ENCODE results near the gene DAGLB.

Gene DAGLB

DNA sequence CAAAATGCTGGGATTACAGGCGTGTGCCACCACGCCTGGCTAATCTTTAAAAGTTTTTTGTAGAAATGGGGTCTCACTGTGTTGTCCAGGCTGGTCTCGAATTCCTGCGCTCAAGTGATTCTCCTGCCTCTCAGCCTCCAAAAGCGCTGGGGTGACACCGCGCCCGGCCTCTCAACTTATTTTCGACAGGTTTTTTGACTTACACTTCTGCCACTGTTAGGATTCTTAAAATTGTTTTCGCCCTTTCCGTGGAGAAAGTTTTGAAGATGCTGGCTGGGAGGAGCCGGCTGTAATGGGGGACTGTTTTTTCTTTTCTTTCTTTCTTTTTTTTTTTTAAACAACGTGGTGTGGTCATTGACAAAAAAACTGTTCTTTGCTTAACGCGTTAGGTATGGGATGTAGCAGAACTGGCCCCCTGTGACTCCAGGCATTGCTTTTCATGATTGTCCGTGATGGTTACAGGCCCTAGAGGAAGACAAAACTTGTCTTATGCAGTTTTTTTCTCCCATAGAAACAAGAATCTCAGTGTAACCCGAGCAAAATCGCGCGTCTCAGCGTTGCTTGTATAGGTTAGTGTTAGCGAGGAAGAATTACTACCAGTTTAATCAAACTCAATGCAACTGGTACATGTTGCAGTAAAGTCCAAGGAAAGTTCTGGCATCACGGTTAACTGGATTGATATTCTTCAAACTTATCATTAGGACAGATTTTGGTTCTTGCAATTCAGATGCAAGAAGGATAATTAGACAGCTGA, 72.2 kb downstream of the DAGLB start:
- DNase-seq (ENCODE audit: low spot score): no peak
- TF ChIP-seq, protein P1, sequence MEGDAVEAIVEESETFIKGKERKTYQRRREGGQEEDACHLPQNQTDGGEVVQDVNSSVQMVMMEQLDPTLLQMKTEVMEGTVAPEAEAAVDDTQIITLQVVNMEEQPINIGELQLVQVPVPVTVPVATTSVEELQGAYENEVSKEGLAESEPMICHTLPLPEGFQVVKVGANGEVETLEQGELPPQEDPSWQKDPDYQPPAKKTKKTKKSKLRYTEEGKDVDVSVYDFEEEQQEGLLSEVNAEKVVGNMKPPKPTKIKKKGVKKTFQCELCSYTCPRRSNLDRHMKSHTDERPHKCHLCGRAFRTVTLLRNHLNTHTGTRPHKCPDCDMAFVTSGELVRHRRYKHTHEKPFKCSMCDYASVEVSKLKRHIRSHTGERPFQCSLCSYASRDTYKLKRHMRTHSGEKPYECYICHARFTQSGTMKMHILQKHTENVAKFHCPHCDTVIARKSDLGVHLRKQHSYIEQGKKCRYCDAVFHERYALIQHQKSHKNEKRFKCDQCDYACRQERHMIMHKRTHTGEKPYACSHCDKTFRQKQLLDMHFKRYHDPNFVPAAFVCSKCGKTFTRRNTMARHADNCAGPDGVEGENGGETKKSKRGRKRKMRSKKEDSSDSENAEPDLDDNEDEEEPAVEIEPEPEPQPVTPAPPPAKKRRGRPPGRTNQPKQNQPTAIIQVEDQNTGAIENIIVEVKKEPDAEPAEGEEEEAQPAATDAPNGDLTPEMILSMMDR (IDR thresholded peaks at IDR 0.05; ENCODE audit: extremely low read depth, insufficient read depth, missing control alignments): no peak
- in situ Hi-C loops (cut with MboI; ENCODE audit: low pct_unique_long_range_greater_than_20kb, low sequenced_read_pairs, unreplicated experiment): no loop called here

DNA sequence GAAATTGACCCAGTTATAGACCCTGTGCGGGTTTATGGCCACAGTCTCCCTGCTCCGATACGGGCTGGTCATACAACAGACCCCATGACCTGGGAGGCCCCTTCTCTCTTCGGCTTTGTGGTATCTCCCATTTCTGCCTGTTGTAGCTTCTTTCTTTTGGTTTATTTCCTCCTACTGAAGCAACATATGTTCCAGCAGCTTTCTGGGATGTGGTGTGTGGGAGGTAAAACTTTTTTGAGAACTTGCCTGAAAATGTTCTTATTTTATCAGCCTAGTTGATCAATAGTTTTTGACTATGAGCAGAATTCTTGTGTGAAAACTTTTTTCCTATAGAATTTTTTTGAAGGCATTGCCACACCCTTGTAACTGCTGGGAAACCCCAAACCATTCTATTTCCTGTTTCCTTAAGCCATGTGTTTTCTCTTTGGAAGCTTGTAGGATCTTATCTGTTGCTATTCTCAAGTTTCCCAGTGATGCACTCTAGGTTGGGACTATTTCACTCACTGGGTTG, 80.0 kb downstream of the DAGLB start:
- in situ Hi-C loops (cut with MboI; ENCODE audit: low pct_unique_long_range_greater_than_20kb, low sequenced_read_pairs, unreplicated experiment): no loop called here
- TF ChIP-seq, protein P1 (IDR thresholded peaks at IDR 0.05; ENCODE audit: extremely low read depth, insufficient read depth, missing control alignments): no peak
- no peak for DNase-seq (ENCODE audit: low spot score)

DNA sequence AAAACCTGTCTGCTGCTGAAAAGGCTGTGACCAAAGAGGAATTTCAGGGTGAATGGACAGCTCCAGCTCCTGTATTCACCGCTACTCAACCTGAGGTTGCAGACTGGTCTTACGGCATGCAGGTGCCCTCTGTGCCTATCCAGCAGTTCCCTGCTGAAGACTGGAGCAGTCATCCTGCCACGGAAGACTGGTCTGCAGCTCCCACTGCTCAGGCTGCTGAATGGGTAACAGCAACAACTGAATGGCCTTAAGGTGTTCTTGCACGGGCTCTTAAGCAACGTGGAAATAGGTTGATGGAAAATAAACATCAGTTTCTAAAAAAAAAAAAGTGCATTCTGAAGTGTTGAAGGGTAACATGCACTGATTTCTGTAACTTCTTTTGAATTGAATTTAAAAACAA, 82.3 kb downstream of the DAGLB start:
- TF ChIP-seq, protein P1 (IDR thresholded peaks at IDR 0.05; ENCODE audit: extremely low read depth, insufficient read depth, missing control alignments): no peak
- no peak for DNase-seq (ENCODE audit: low spot score)
- in situ Hi-C loops (cut with MboI; ENCODE audit: low pct_unique_long_range_greater_than_20kb, low sequenced_read_pairs, unreplicated experiment): no loop called here

DNA sequence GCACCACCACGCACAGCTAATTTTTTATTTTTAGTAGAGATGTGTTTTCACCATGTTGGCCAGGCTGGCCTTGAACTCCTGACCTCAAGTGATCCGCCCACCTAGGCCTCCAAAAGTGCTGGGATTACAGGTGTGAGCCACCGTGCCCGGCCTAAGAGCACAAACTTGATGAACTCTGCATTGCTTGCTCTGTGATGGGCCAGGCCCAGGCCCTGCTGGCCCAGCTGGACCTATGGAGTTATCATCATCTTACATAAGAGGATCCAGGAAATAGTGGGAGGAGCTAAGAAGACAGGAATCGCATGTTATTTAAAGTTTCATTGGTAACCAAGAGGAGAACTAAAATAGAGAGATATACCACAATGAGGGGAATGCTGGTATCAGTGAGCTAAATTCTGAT, 86.9 kb downstream of the DAGLB start:
- no peak for DNase-seq (ENCODE audit: low spot score)
- in situ Hi-C loops (cut with MboI; ENCODE audit: low pct_unique_long_range_greater_than_20kb, low sequenced_read_pairs, unreplicated experiment): no loop called here
- TF ChIP-seq, protein P1 (IDR thresholded peaks at IDR 0.05; ENCODE audit: extremely low read depth, insufficient read depth, missing control alignments): no peak

DNA sequence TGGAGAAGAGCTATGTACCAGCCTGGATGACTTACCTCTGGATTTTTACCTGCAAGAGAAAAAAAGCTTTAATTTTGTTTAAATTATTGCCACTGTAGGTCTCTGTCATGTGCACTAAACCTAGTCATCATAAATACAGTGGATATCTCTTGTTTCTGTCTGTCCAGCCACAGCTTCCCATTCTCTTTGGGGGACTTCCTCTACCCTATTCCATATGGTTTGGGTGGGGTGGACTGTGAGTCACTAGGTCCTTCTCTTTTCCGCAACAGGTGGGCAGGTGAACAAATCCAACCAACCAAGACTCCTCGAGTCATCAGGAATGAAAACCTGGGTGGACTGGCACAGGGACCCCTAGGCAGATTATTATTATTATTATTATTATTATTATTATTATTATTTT, 88.0 kb downstream of the DAGLB start:
- TF ChIP-seq, protein P1 (IDR thresholded peaks at IDR 0.05; ENCODE audit: extremely low read depth, insufficient read depth, missing control alignments): no peak
- in situ Hi-C loops (cut with MboI; ENCODE audit: low pct_unique_long_range_greater_than_20kb, low sequenced_read_pairs, unreplicated experiment): no loop called here
- DNase-seq (ENCODE audit: low spot score): no peak

Data from GM13977 (cell line).